HG02870 (cell line): ENCODE data around the gene FUZ.

ENCODE experiments used
- ATAC-seq: cut with Tn5 transposase; IDR thresholded peaks from one replicate; pipeline ENCODE4 v1.9.1; 2021; ENCODE audit warnings: mild to moderate bottlenecking, moderate library complexity; ENCODE audit not compliant: unreplicated experiment

FUZ gene

DNA sequence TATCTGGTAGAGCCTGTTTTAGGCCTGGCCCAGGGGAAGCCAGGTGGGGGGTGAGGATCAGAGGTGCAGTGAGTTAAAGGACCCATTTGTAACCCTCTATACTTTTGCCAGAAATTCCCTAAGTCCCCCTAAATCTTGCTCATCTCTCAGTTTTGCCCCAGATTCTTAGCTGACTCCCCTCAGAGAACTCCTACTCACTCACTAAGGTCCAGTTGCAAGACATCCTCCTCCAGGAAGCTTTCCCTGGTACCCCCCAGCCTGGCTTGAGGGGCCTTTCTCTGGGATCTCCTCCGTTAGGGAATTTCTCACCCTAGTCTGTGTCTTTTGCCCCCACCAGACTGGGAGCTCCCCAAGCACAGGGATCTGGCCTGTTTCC, 51.9 kb downstream of the FUZ start:
- no peak for ATAC-seq

DNA sequence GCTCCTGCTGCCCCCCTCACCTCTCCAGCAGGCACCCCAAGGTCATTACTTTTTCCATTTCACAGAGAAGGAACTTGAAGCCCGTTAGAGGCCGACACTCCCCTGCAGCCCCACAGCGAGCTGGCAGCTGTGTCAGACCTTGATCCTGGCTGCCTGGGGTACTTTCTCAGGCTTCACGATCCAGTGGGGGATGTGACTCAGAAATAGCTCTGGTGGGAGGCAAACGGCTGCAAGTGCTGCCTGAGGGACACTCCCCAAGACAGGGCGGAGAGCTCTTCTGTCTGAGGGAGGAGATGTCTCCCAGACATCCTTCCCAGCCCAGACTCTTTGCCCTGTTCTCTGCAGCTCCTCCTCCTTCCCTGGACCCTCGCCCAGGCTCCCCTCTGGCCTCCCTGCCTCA, 54.8 kb downstream of the FUZ start:
- no peak for ATAC-seq
